NCI-H2171 treated with DMSO at 0.1 percent for 48 hours (cell line): ENCODE data around the gene PRMT5.
A peak's percentile ranks its signal among the peaks of the same experiment; 100 is the strongest.
"Not testable (repeated sequence)": the region's sequence is repeated elsewhere in the genome, so short reads cannot be mapped to it uniquely, and the experiment has no call there.

ENCODE experiments used
- DNase-seq: peaks from one replicate; lab custom pipeline; 2025; lab: John Stamatoyannopoulos, UW

Gene PRMT5

DNA sequence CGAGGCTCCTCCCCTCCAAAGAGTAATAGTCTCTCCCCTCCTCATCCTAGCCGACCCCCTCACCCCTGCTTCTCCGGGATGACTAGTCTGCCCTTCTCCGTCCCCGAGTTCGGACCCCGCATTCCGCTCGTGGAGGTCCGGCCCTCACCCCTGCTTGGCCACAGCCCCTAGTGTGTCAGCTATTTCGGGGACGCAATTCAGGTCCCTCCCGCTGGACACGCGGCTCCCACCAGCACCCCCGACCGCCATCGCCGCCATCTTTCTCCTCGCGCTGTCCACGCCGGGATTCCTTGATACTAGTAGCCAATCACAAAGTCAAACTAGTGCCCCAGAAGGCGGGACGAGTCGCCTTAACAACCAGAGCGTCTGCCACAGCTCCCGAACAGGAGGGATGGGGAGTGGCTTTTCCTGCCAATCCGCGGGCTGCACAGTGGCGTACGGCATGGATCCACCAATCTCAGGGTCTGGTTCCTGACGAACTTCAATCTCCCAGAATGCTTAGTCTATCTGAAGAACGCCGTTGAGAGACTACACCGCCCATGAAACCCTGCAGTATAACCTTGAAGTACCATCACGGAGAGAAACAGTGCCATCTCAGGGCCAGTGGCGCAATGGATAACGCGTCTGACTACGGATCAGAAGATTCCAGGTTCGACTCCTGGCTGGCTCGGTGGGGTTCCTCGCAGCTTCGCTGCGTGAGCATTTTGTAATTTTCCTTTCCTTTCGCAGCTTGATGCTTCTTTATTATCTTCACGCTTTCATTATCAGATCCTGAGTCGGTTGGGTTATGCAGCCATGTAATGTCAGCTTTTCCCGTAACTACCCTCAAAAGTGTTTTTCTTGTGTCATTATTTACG is at the start of gene PRMT5:
Gene PRMT5 (minus strand): TSS at position 273 of the 857 bp plus-strand sequence. CDS start 15 bp downstream, at position 258.
- DNase-seq: peak; percentile 100

DNA sequence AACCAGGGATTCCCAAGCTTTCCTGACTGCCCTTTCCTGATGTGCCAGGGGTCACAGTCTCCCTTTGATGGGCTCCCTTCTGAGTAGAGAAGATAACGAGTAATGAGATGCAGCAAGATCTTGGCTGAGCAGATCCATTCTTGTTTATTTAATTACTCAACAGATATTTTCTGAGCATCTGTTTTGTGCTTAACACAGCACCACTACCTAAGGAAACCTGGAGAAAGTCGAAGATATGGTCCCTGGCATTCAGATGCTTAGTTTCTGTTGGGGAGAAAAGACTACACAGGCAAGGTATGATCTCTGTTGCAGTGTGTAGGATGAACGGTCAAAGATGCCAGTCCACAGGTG is 49.3 kb upstream of the PRMT5 start:
- DNase-seq: no peak

DNA sequence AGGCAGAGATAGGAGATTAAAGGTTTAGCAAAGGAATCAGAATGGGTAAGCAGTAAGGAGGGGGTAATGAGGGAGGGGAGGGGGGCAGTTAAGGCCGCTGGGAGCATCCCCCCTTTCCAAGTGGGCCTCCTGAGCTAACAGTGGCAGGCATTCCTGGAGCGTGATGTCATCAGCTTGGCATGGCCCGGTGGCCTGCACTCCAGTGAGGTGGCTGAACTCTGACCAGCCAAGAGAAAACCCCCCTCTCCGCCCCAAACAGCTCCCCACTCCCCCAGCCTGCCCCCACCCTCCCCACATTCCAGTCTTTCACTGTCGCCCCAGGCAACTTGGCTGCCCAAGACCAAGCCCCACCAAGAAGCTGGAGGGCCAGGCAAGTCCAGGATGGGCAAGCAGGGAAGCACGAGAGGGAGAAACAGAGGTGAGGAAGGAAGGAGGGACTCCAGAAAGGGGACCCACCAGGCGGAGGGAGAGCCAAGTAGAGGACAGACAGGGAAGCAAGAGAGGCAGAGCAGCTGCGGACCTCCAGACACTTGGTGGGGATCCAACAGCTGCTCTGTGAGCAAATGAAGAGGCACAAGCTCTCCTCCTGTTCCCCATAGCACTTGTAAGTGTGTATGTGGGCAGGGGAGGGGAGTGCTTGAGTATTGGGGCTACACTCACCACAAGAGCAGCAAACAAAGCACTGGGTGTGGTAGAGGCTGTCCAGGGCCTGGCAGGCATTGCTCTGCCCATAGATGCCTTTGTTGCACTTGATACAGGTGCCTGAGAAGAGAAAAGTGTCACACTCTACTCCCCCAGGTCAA is 48.7 kb upstream of the PRMT5 start:
- peak; percentile 61 for DNase-seq

DNA sequence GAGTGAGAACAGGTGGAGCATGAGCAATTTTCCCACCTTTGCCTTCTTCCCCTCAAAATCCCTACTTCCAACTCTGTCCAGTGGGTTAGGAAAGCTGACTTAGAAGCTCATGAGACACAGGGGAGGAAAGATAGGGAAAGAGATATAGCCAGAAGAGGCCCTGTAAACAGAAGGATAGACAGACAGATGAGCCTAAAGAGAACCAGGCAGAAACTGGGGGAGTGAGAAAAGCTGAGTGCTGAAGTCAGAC is 48.2 kb upstream of the PRMT5 start:
- peak; percentile 53 for DNase-seq

DNA sequence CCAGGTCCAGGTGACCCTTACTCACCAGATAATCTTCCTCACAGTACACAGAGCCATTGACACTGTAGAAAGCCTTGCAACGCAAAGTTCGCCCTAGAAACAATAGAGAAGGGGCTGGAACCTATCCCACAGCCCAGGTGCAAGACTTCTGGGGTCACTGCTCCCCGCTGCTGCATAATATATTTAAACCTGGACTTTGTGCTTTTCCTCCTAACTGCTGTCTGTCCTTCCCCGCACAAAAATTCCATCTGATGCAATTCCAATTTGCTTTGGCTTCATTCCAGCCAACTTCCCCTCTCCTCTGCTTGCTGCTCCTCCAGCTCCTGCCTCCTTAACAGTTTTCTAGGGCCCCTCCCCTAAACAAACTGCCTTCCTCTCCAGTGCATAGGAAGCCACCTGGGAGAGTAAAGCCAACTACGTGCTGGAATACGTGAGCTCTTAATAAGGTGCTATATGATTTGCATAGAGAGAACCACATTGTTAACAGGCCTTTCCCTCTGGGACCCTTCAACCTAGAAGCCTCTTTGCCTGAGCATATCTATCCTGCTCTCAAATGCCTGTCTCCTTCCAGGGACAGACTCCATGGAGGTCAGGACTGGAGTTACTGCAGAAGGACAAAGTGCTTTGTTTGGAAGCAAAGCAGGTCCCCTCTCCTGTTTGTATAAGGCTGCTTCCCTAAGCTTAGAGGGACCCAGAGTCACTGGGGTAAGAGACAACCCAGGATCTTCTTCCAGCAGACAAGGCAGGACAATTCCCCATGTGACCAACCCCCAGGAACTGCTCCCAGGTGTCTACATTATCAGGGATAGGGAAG is 47.7 kb upstream of the PRMT5 start:
- peak; percentile 94 for DNase-seq

DNA sequence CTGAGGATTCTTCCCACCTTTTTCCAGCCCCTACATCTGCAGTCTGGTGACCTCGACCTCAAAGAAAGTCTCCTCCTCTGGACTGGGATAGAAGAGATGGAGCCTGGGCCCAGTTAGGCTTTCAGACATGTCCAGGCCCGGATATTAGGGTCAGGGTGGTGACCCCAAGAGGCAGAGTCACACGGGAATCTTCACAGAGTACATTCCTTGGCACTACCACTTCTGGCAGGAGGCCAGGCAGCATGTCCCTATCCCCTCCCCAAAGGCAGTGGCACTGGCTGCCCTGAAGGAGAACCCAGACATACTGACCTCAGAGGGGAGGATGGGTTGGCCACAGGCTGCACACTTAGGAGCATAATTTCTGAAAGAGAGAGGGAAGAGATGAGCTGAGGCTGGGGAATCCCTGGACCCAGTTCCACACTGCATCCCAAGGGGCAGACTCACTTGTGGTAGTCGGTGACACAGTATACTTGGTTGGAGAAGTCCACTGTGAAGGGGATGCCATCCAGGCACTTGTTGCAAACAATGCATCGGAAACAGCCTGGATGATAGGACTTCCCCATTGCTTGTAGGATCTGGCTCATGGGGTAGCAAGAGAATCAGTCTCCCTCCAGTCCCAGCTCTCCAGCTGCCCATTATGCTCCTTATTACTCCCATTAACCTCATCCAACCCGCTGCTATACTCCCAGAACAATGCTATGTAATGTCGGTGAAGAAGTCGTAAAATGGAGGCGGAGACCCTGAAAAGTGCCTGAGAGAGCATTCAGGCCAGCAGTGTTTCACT is 45.5 kb upstream of the PRMT5 start:
- DNase-seq: no peak

DNA sequence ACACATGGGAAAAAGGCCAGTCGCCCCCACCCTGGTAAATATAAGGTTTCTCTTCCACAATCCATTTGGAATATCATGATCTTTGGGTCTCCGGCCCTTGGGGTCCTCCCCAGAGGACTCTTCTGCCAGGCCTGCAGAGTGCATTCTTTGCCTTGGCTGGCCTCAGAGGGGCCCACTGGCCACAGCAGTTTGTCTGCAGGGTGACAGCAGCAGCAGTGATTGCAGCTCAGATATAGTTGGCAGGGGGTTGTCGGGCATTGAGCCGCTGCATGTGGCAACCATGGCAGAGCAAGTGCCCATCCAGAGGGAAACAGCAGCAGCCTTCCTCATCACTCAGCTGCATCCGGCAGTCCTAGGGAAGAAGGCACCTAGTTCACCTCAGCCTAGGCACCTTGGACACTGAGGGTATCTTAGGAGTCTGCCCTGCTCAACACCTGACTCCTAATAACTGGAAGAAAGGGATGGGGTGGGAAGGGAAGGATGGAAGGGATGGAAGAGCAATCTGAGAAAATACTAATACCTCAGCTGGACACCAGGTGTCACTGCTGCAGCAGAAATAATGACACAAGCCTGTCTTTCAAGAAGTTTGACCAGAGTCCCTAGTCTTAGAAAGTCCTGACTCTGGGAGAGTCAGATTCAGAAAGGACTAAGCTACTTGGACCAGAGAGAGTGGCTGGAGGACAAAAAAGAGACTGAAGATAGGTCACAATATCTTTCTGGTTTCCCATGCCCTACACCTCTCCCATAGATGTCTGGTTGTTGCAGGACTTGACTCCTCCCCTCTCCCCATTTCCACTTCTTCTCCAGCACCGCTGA is 44.2 kb upstream of the PRMT5 start:
- DNase-seq: peak; percentile 78

DNA sequence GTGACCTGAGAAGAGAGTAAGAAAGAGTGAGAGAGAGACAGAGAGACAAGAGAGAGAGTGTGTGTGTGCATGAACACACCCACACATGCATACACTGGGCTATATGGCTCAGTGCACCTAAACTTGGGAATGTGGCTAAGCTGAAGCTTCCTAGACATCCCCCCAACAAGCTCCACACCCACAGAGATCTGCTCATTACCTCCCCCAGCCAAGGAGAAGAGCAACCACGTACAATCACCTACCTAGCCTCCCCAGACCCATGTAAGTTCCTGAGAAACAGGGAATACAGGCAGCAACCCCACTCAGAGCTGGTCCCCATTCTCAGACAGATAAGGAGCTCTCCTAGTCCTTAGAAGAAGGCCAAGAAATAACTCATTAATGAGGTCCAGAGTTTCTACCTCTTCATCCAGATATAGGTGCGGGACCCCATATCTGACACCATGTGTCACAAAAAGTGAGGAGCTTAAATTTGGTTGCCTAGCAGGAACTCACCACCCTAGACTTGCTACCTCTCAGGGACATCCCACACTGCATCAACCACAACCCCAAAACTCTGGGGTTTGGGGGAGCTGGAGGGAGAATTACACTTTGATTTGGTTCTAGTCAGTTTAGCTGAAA is 43.2 kb upstream of the PRMT5 start:
- DNase-seq: no peak

DNA sequence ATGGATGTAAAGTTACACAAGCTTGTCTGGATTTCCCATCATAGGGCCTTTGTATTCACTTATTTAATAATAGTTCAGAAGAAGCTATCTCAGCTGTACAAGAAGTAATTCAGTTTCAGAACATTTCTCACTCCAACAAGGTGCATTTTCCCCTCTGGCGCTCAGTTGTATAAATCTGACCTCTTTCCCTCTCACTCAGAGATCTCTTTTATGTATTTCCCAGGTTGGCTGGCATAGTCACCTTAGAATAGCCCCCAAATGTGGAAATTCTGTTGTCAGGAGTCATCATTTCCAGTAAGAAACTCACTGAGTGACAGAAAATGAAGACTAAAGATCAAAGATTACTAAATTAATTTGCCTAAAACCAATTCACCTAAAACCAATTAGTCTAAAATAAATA is 42.0 kb upstream of the PRMT5 start:
- DNase-seq: no peak

DNA sequence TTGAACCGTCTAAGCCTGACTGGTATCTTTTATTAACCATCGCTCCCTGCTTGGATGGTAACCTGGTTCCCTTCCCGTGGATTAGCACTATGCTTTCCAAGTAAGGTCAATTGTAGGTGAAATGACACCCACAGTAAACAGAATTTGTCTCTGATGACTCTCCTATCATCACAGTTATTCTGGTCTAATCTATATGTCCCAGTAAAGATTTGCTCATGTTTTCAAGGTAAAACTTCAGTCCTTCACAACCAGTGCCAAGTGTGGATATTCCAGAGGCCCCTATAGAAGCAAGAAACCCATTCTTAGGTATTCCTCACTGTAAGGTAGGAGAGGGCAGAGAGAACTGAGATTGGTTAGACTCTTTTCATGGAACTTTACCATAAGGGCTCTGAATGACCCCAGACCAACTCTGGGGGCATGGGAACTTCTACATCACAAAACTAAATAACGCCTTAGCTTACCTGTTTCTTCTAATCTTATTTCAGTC is 37.6 kb upstream of the PRMT5 start:
- DNase-seq: no peak

DNA sequence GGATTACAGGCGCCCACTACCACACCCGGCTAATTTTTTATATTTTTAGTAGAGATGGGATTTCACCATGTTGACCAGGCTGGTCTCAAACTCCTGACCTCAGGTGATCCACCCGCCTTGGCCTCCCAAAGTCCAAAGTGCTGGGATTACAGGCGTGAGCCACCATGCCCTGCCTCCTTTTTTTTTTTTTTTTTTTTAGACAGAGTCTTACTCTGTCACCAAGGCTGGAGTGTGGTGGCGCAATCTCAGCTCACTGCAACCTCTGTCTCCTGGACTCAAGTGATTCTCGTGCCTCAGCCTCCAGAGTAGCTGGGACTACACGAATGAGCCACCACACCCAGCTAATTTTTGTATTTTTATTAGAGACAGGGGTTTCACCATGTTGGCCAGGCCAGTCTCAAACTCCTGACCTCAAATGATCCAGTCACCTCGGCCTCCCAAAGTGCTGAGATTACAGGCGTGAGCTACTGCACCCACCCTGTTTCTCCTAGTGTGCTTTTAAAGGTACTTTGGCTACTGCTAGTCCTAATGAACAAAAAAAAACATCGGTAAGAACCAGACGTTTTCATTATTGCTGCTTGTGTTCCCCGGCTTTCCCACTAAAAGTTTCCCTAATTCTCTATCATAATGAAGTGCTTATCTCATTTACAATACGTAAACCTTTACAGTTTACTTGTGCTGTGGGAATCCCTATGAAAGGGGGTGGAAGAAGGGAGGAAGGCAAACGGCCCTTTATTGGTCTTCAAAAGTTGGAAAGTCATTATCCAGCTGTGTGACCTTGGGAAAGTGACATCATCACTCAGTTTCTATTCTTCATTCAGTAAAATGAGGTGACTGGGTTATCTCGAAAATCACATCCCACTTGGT is 37.0 kb upstream of the PRMT5 start:
- not testable (repeated sequence) for DNase-seq

DNA sequence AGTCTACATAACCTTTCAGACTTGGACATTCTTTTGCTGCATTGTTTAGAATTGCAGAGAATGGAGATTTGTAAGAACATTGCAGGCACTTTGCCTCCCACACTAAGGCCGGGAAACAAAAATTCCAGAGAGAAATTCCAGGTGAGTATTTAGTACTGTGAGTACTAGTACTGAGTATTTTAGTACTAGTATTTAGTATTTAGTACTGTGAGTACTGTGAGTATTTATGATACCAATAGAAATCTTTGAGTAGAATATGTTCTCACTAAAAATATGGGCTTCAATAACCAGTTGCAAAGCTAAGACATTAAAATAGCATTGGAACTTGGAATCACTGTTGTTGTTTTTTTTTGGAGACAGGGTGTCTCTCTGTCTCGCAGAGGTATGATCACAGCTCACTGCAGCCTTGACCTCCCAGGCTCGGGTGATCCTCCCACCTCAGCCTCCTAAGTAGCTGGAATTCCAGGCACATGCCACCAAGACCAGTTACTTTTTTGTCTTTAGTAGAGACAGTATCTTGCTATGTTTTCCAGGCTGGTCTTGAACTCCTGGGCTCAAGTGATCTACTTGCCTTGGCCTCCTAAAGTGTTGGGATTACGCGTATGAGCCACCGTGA is 33.0 kb upstream of the PRMT5 start:
- DNase-seq: no peak

DNA sequence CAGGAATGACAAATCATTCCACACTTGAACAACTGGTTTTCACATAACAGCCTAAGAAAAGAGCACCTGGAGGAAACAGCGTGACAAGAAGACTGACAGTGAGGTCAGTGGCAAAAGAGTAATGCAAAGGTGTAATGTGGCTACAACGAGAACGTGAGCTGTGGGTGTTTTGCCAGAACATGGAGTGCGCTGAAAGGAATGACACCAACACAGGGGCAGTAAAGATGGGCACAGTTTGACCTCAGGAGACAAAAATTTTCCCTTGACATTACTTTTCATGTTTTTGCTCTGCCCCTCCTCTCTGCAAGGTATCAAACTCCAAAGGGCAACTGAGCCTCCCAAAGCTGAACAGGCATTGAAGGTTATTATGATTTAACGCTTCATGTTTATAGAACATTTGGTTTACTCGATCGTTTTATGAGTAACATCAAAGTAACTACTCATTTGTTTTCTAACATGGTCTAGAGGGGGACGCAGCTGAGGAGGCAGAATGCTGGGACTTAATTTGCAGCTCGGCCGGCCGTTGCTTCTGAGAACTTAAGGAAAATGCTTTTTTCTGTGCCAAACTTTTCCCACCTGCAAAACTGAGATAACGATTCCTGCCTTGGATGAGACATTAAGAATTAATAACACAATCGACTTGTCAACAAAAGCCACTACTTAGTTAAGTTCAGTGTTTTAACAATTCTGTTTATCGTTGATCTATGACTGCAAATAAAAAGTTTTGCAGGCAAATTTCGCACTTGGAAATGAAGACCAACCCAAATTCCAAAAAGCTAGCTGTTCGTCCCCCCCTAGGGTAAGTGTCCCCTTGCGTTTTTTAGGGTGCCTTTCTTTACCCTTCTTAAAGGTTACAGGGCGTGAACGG is 26.8 kb upstream of the PRMT5 start:
- no peak for DNase-seq

DNA sequence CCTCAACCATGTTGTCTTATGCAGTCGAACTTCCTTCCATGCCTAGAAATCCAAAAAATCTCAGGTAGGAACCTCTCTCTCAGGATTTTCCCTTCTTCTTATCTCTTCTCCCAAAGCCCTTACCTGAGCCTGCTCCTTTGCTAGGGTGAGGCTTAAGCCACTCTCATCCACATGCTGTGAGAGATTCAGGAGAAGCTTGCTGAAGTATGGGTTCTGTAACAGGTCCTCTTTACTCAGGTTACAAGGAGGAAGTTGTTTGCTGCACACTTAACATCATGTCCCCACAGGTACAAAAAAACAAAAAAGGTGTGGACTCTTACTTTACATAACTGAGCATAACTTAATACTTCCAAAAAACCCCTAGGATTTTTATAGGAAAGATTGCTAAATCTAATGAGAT is 23.2 kb upstream of the PRMT5 start:
- no peak for DNase-seq

DNA sequence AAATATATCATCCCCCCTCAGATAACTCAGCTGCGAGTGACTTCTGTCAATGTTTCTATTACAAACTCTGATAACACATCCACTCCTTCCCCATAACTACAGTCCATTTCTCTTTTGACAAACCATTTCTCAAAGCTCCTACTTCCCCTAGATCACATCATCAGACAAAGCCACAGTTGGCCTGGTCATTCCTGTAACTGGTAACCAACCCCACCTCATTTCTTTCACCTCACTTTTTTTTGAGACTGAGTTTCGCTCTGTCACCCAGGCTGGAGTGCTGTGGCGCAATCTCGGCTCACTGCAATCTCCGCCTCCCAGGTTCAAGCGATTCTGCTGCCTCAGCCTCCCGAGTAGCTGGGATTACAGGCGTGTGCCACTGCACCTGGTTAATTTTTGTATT is 22.6 kb upstream of the PRMT5 start:
- DNase-seq: not testable (repeated sequence)

DNA sequence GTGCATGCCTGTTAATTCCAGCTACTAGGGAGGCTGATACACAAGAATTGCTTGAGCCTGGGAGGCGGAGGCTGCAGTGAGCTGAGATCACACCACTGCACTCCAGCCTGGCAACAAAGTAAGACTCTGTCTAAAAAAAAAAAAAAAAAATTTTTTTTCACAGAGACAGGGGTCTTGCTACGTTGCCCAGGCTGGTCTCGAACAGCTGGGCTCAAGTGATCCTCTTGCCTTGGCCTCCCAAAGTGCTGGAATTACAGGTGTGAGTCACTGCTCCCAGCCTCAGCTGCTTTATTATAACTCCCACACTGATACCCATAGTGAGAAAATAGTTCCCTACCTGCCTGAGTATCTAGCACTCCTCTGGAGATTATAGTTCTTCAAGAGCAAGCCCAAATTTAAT is 16.5 kb upstream of the PRMT5 start:
- DNase-seq: no peak

DNA sequence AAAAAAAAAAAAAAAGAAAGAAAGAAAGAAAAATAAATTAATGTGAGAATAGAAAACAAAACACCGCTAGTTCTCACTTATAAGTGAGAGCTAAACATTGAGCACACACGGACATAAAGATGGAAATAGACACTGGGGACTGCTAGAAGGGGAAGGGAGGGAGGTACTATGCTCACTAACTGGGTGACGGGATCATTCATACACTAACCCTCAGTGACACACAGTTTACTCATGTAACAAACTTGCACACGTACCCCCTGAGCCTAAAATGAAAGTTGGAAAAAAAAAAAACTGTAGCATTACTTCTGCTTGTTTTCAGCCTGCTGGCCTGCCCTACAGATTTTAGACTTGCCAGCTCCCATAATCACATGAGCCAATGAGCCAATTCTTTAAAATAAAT is 10.5 kb upstream of the PRMT5 start:
- DNase-seq: no peak

DNA sequence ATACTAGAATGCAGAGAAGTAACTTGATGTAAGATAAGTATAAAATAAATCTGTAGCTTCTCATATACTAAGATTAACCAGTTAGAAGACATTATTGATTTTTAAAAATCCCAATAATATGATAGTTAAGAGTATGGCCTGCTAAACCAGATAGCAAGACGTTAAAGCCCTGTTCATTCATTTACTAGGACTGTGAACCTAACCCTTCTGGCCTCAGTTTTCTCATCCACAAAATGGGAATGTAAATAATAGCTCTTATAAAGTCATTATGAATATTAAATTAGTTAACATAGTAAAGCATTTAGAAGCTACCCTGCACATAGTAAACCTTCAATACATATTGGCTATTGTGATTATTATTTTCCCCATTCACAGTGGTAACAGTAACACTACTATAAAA is 6.0 kb upstream of the PRMT5 start:
- DNase-seq: no peak
